ENCODE data around the gene SH3TC1.

Gene SH3TC1

DNA sequence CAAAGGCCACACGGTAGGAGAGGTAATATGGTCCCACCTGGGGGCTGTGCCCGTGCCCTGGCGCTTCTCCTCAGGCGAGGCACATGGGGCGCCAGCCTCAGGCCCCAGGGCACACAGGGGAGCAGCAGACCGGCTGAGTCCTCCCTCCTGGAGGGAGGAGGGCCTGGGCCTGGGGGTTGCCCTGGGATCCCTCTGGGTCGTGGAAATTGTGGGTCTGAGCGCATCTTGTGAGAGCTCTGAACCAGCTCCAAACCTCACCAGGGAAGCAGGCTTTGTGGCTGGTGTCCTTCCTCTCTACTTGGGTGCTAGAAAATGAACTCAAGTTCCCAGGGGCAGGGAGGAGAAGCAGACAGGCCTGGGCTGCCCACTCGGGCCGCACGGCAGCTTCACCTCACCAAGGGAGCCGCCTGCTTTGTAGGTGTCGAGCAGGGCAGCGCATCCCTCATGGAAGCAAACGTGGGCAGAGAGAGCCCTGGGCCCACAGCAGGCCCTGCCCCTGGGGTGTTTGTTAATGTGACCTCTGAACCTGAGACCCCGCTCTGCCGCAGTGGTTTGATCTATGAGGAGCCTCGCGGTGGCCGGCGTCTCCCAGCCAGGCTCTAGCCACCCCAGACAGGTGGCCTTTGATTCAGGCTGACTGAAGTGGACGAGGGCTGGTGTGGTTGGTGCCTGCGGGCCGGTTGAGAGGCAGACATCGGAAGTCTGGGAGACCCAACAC lies 81.2 kb downstream of the SH3TC1 start:
- no peak for DNase-seq

DNA sequence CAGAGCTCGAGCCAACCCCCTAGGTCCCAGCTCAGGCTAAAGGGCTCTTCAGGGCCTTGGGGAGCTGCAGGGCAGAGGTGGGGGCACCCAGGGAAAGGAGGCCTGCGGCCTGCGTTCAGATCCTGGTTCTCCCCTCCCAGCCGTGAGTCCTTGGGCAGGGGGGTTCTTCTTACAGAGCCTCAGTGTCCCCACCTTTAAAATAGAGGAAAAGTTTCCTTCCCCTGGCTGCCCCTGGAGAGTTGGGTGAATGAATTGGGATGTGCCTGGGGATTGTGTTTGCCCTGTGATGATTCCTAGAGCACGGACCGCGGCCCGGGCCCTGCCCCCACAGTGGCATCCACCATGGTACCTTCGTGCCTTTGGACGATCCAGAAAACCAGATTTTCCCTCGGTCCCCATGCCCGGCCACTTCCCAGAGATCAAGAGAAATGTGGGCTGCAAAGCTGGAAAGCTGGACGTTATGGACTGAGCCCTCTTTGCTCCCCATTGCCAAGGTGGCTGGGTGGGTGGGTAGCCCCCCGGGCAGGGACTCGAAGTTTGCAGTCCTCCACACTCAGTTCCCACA lies 81.9 kb downstream of the SH3TC1 start:
- no peak for DNase-seq

DNA sequence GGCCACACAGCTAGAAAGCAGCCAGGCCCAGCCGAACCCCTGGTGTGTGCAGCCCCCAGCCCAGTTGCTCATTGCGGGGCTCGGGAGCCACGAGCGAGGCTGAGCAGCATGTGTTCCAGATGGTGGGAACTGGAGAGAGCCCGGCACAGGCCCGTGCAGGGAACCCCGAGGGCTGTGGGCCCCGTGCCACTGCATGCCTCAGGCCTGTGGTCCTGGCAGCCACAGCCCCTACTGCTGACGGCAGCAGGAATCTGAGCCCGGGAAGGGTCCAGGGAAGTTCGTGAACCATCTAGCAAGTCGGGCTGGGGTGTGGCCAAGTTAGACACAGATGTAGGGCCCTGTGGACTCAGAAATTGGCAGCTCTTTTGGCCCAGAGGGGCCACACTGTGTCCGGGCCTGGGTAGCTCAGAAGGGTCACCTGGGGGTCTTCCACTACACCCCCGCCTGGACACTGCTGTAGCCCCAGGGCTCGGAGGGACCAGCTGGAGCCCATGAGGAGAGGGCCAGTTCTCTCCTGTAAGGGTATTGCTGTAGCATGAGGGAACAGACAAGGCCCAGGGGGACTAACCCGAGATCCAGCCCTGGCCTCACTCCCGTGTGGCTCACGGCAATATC lies 82.5 kb downstream of the SH3TC1 start:
- DNase-seq, result no peak

DNA sequence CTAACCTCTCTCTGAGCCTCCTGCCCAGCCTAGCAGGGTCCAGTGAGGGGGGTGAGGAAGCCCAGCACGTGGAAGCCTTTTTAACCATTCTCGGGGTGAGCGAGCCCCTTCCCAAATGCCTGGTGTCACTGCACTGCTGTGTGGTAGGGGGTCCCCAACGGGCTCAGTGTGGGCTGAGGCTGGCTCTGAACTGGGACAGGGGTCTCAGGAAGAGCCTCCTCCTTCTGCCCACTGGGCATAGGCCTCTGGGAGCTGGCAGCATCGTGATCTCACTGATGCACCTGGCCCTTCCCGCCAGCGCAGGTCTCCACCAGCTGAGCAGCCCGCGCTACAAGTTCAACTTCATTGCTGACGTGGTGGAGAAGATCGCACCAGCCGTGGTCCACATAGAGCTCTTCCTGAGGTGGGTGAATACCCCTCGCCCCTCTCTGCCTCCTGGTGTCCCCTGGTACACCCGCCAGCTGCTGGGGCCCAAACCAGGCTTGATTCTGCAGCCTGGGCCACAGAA lies 83.1 kb downstream of the SH3TC1 start:
- no peak for DNase-seq

DNA sequence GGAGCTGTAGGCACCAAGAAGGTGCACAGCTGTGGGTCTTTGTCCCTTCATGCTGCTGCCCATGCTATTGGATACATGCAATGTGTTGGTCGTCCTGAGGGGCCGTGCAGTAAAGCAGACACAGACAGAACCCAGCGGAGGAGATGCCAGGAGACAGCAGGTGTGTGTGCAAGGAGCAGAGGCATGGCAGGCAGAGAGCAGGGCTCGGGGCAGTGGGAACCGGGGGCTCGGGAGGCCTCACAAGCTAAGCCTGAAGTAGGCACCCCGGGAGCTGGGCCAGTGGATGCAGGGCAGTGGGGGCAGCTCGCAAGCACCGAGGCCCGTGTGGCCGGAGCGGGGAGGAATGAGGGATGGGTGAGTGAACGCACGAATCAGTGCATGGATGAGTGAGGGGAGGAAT lies 83.7 kb downstream of the SH3TC1 start:
- no peak for DNase-seq

DNA sequence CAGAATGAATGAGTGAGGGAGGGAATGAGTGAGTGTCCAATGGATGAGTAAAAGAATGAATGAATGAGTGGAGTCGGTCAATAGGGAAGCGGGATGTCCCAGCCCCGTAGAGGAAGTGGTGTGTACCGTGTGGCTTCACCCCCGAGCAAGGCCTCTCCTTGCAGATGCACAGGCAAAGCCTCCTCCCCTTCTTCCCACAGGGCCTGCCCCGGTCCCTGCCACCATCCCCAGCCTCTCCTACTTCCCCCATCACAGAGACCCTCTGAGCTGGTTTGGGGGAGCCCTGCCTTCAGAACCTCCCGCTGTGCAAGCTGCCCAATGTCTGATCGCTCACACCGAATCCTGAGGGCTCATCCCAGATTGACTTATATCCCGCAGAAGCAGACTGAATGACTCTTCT lies 84.1 kb downstream of the SH3TC1 start:
- no peak for DNase-seq

DNA sequence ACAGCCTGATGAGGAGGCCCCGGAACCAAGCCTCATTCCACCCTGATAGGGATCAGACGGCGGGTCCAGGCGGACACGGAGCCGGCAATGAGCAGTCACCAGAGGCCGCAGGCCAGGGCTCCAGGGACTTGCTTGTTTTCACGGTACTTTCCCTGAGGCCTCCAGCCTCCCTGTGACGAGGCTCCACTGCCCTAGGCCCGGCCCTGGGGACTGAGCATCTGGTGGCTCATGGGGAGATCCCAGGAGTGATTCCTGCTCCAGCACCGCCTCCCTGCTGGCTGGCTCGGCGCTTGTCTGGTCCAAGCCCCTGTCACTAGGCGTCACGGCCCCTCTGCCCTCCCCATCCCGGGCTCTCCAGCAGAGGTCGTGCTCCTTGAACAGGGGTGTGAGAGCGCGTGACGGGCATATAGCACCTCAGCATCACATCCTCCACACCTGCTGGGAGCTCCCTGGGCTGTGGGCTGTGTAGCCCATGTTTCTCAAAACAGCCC lies 84.6 kb downstream of the SH3TC1 start:
- no peak for DNase-seq

DNA sequence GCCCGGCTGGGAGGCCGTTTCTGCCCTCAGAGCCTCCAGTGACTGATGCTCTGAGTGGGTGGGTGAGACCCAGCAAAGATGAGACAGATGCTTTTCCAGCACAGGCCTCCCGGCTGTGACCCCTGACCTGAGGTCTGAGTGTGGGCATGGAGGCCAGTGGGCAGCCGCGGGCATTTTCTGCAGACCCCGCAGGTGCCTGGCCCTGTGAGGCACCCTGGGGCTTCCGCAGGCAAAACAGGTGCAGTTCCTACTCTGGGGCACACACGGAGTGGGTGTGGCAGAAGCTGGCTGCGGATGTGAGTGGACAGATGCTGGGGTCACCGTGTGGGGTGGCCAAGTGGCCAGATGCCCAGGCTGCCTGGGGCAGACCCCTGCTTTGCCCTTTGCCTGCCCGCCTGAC lies 85.3 kb downstream of the SH3TC1 start:
- no peak for DNase-seq

DNA sequence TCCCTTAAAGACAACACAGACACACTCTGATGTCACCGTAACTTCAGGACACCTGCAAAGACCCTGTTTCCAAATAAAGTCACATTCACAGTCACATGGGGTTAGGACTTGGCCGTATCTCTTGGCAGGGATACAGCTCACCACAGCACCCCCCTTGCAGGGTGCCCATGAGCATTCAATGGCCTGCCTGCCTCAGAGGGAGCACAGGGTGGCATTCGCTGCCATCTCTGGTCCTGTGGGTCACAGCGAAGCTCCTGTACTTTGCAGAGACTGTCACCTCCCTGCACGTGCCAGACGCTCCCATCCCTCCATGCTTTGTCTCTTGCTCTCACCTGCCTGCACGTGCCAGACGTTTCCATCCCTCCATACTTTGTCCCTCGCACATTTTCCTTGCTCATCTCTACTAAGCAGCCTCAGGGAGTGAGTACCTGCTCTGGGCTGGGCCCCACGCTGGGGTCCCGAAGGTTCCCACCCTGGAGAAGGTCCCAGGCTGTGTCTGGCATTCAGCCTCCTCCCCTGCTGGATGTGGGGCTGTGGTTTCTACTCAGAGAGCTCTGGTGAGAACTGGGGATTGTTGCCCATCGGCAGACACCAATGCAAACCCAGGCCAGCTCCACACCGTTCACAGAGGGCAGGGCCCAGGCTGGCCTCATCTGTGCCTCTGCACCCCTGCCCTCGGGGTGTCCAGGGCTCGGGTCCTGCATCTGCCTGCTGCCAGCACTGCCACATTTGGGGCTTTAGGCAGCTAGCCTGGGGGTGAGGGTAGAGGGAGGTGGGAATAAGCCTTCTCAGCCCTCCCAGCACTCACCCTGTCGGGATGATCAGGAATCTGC lies 86.3 kb downstream of the SH3TC1 start:
- no peak for DNase-seq

DNA sequence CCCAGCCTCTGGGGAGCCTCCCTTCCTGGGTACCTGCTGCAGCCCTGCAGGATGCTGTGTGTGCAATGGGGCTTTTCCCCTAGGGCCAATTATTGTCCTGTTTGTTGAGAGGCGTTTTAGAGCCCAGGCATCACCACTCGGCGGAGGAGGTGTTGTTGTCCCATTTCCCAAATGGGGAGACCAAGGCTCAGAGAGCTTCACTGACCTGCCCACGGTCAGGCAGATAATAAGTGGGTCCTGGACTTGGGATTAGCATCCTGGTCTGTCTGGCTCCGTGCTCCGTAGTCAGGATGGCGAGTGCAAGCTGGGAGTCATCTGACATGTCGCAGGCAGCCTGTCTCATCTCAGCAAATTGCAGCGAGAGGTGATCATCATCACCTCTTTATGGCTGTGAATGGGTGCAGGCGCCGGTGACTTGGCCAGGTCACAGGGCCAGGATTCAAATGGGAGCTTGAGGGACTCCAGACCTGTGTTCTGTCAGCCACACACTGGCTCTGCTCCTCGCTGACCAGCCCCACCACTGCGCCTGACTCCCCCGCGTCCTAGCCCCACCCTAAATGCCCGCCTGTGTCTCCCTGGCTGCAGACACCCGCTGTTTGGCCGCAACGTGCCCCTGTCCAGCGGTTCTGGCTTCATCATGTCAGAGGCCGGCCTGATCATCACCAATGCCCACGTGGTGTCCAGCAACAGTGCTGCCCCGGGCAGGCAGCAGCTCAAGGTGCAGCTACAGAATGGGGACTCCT lies 87.1 kb downstream of the SH3TC1 start:
- no peak for DNase-seq

DNA sequence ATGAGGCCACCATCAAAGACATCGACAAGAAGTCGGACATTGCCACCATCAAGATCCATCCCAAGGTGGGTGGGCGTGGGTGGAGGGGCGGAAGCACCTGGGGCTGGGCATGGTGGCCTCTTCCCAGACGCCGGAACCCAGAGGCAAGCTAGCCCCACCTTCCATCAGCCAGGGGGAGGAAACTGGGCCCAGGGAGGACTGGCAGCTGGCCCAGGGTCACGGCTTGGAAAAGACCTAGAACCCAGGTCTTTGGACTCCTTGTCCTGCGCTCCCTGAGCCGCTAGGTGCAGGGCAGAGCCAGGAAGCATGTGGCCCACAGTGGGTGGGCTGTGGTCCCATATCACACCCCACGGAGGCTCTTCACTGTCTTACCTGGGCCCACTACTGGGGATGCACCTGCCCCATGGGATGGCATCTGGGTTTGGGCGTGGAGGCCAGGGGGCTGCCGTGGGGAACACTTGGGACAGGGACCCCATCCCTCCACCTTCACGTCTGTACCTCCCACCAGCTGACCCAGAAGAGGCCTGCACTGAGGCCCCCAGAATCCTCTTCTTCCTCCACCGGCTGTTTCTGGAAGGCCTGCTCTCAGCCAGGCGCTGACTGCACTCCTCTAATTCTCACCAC lies 87.7 kb downstream of the SH3TC1 start:
- DNase-seq, result no peak

DNA sequence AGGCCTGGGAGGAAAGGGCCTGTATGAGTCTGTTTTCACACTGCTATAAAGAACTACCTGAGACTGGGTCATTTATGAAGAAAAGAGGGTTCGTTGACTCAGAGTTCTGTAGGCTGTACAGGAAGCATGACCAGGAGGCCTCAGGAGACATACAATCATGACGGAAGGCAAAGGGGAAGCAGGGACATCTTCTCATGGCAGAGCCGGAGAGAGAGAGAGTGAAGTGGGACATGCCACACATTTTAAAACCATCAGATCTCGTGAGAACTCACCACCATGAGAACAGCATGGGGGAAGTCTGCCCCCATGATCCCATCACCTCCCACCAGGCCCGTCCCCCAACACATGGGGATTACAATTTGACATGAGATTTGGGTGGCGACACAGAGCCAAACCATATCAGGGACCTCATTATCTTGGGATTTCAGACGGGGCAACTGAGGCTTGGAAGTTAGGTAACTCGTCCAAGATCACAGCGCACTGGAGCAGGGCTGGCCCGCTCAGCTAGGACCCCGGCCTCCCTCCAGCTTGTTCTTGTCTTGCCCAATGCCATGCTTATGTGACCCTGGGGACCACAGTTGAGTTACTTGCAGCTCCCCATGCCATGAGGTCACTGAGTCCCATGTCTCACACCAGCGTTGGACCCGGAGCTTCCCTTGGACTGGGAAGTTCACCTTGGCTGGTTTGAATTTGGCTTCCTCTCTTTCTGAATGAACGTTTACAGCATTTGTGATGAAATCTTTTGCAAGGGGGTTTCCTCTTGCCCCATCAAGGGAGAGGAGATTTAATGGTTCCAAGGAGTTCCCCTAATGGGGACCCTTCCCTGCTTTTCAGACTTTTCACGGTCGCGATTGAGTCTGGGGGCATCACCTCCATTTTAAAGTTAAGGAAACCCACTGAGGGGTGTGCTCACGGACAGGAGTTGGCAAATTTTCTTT lies 88.5 kb downstream of the SH3TC1 start:
- DNase-seq, result no peak

DNA sequence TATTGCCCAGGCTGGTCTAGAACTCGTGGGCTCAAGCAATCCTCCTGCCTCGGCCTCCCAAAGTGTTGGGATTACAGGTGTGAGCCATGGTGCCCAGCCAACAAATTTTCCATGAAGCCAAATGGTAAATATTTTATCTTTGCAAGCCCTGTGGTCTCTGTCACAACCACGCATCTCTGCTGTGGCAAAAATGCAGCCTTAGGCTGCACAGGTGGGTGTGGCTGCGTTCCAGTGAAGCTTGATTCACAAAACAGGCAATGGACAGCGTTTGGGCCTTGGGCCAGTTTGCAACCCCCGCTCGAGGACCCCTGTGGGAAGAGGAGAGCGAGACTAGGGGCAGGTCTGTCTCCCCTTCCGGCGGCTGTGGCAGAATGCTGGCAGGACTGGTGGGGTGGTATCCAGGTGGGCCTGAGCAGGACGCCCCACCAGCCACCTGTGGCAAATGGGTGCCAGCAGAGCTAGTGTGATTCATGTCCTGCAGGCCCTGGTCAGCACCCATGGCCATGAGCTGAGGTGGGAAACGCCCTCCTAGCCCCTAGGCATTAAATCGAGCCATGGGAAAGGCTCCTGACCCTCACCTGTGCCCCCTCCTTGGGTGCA lies 90.2 kb downstream of the SH3TC1 start:
- no peak for DNase-seq

DNA sequence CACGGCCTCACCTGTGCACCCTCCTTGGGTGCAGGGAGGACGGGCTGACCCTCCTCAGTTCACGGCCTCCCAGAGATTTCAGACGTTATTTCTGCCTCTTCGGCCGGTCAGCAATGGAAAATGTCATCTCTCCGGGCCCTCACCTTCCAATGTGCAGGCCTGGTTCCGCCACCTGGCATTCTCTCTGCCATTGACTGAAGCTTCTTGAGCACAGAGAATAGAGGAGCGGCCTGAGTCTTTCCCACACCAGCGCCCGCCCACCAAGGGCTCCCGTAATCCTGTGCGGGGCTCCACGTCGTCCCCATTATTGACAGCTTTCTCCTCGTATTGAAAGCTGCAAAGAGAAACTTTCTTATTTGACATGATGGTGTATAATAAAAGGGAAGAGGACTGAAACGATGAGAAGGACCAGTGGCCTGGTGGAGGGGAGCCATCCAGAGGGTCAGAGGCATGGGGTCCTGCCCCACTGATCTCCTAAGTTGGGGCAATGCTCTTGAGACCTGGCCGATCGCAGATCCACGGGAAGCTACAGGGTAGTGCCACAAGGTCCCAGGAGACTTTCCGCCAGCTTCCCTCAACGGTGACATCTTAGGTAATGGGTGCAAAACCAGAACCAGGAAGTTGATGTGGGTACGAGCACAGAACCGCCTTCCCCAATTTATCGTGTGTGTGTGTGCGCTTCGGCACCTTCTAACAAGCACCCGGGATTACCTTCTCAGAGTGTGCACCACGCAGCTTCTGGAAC lies 91.0 kb downstream of the SH3TC1 start:
- DNase-seq, result no peak

DNA sequence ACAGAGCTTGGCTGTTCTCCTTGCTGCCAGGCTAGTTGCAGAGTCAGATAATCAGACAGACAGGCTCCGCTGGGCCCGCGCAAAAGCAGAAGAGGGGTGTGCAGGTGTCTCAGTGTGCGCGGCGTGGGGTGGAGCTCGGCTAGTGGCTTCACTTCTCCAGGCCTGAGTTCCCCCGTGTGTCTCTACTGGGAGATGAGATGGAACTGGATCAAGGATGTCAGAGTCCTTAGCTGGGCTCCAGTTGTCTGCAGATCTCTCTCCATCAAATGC lies 91.5 kb downstream of the SH3TC1 start:
- no peak for DNase-seq
